Measurements from ENCODE around the gene AOPEP.

AOPEP gene

GRCh38 chr9:95083086-95083768 is 356.7 kb downstream of the AOPEP start:
- no peak for DNase-seq (ENCODE audit: low spot score)

- no peak for DNase-seq (ENCODE audit: low spot score)
Observed at GRCh38 chr9:95084254-95084934, 357.9 kb downstream of the AOPEP start.

- DNase-seq (ENCODE audit: low spot score): no peak
Observed at GRCh38 chr9:95085036-95085770, 358.7 kb downstream of the AOPEP start.

GRCh38 chr9:95085861-95086563 is 359.5 kb downstream of the AOPEP start:
- no peak for DNase-seq (ENCODE audit: low spot score)

GRCh38 chr9:95086564-95086955 is 360.1 kb downstream of the AOPEP start:
- no peak for DNase-seq (ENCODE audit: low spot score)

- DNase-seq (ENCODE audit: low spot score): no peak
Observed at GRCh38 chr9:95087659-95088242, 361.3 kb downstream of the AOPEP start.

- DNase-seq (ENCODE audit: low spot score): no peak
Observed at GRCh38 chr9:95088421-95089161, 362.1 kb downstream of the AOPEP start.

GRCh38 chr9:95089257-95090022 is 362.9 kb downstream of the AOPEP start:
- DNase-seq (ENCODE audit: low spot score): no peak

- no peak for DNase-seq (ENCODE audit: low spot score)
Observed at GRCh38 chr9:95090023-95090791, 363.7 kb downstream of the AOPEP start.

GRCh38 chr9:95090871-95091577 is 364.5 kb downstream of the AOPEP start:
- no peak for DNase-seq (ENCODE audit: low spot score)

- DNase-seq (ENCODE audit: low spot score): no peak
Observed at GRCh38 chr9:95091601-95092261, 365.2 kb downstream of the AOPEP start.

GRCh38 chr9:95092262-95093072 is 366.0 kb downstream of the AOPEP start:
- DNase-seq (ENCODE audit: low spot score): no peak

- no peak for DNase-seq (ENCODE audit: low spot score)
Observed at GRCh38 chr9:95093586-95093985, 367.1 kb downstream of the AOPEP start.

GRCh38 chr9:95094002-95094401 is 367.5 kb downstream of the AOPEP start:
- DNase-seq (ENCODE audit: low spot score): no peak

- DNase-seq (ENCODE audit: low spot score): no peak
Observed at GRCh38 chr9:95095641-95096355, 369.3 kb downstream of the AOPEP start.

GRCh38 chr9:95096381-95096780 is 369.9 kb downstream of the AOPEP start:
- DNase-seq (ENCODE audit: low spot score): no peak

- no peak for DNase-seq (ENCODE audit: low spot score)
Observed at GRCh38 chr9:95096807-95097206, 370.3 kb downstream of the AOPEP start.

All from putamen (tissue), 1 donor.